ENCODE results near the gene PSG5. TPM values are rescaled to one million over a fixed set of nuclear protein-coding genes. Genes with fewer than 3 reads are reported as not detected.
"Not testable (repeated sequence)": the region's sequence is repeated elsewhere in the genome, so short reads cannot be mapped to it uniquely, and the experiment has no call there.

PSG5 gene
- polyA plus RNA-seq, 1 of the 3 experiments (the other 2 are of a cell fraction), result 70.3 TPM

DNA sequence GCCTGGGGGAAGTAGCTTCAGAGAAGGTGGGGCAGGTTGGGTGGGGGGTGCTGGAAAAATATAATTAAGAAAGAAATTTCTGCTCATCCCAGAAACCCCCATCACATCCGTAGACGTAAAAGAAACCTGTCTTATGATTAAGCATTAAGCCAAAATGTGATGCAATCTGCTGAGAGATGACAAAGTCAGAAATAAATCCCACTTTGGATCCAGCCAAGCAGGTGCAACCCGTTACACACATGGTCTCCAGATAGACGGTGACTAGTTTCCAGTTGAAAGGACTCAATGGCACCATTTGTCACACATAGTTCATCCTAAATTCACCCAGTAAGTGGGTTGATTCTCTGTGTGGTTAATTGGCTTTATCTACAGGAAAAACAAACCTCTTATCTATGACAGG lies 34.1 kb downstream of the PSG5 start:
- Histone ChIP-seq H3K27me3 (ENCODE audit: insufficient read depth) (no peaks in the 10 kb centered on the region), H3K4me3 (ENCODE audit: low read depth in 2 of 2, low read length in 1 of 2) (no peak overlapping the region), H3K4me1 (ENCODE audit: control insufficient read depth in 1 of 2, insufficient read depth in 2 of 2, low read depth in 1 of 2, low read length in 1 of 2) (peaks cover 0 to 6% of the 10 kb centered on the region in 2 experiments; a peak in 2 of 4 replicates), H3K27ac (ENCODE audit: low read depth in 2 of 2, low read length in 1 of 2) (no peak overlapping the region), H3K9me3 (no peaks in the 10 kb centered on the region), H3K4me2 (no peak overlapping the region), H2AFZ (ENCODE audit: low read depth) (no peak overlapping the region), H3K36me3 (replicated peaks in 1 of 2; ENCODE audit: control insufficient read depth in 1 of 2, insufficient read depth in 2 of 2, low read length in 1 of 2) (no peaks in the 10 kb centered on the region), H4K20me1 (ENCODE audit: insufficient read depth) (no peaks in the 10 kb centered on the region), H3K9me2 (no peaks in the 10 kb centered on the region), H3F3A (replicated peaks; ENCODE audit: insufficient read depth) (peaks cover 24% of the 10 kb centered on the region), H3K9ac (no peak overlapping the region), H3K79me2 (ENCODE audit: insufficient read depth) (no peaks in the 10 kb centered on the region)
- ChIA-PET CTCF (no interaction called here), POLR2A (no interaction called here)
- no peak for TF ChIP-seq EZH2phosphoT487 (IDR thresholded peaks at IDR 0.05; ENCODE audit: borderline replicate concordance, low read depth)
- TF ChIP-seq, protein P1, sequence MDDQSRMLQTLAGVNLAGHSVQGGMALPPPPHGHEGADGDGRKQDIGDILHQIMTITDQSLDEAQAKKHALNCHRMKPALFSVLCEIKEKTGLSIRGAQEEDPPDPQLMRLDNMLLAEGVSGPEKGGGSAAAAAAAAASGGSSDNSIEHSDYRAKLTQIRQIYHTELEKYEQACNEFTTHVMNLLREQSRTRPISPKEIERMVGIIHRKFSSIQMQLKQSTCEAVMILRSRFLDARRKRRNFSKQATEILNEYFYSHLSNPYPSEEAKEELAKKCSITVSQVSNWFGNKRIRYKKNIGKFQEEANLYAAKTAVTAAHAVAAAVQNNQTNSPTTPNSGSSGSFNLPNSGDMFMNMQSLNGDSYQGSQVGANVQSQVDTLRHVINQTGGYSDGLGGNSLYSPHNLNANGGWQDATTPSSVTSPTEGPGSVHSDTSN (IDR thresholded peaks at IDR 0.05), result no peak
- no peak for TF ChIP-seq CHD2 (IDR thresholded peaks at IDR 0.05; ENCODE audit: low read length, partially characterized antibody)
- no peak for TF ChIP-seq FOSL2 (IDR thresholded peaks at IDR 0.05; ENCODE audit: borderline replicate concordance, low read depth)
- DNase-seq, result no peak
- WGBS (ENCODE audit: low lambda C conversion rate), result 50% methylated on average over 4 of the region's 4 CpGs

DNA sequence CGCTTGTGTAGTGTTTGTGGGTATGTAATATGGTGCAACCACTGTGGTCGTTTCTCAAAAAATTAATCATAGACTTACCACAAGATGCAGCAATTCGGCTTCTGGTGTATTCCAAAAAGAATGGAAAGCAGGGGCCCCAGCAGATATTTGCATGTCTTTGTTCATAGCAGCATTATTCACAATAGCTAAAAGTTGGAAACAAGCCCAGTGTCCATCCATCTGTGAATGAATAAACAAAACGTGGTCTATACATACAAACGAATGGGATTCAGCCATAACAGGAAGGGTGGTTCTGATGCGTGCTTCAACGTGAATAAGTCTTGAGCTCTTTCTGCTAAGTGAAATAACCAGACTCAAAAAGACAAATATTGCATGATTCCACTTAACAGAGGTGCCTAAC lies 36.5 kb downstream of the PSG5 start:
- H3K4me2 ChIP-seq; H3K9ac ChIP-seq; H3K36me3 ChIP-seq (replicated peaks in 1 of 2; ENCODE audit: control insufficient read depth in 1 of 2, insufficient read depth in 2 of 2, low read length in 1 of 2); POLR2A ChIA-PET; DNase-seq; H3K4me1 ChIP-seq (ENCODE audit: control insufficient read depth in 1 of 2, insufficient read depth in 2 of 2, low read depth in 1 of 2, low read length in 1 of 2); H4K20me1 ChIP-seq (ENCODE audit: insufficient read depth); H3K9me2 ChIP-seq; H2AFZ ChIP-seq (ENCODE audit: low read depth); H3K79me2 ChIP-seq (ENCODE audit: insufficient read depth); H3K9me3 ChIP-seq; H3K27me3 ChIP-seq (ENCODE audit: insufficient read depth); CTCF ChIA-PET; H3K4me3 ChIP-seq (ENCODE audit: low read depth in 2 of 2, low read length in 1 of 2): not testable (repeated sequence)
- H3K27ac ChIP-seq (ENCODE audit: low read depth in 2 of 2, low read length in 1 of 2), result 0 out of 4 replicates have a peak overlapping the region, but pooled peaks of 1 of the 2 experiments have one; percentile 53
- peaks cover 24% of the 10 kb centered on the region for H3F3A ChIP-seq (replicated peaks; ENCODE audit: insufficient read depth)
- 52% methylated on average over 7 of the region's 7 CpGs for WGBS (ENCODE audit: low lambda C conversion rate)

- Histone ChIP-seq H4K20me1 (ENCODE audit: insufficient read depth) (no peaks in the 10 kb centered on the region), H3K27ac (ENCODE audit: low read depth in 2 of 2, low read length in 1 of 2) (peak overlapping the region in 1 of 2 experiments; percentile 53; a peak in 3 of 4 replicates), H2AFZ (ENCODE audit: low read depth) (no peak overlapping the region), H3K9me2 (no peaks in the 10 kb centered on the region), H3K4me3 (ENCODE audit: low read depth in 2 of 2, low read length in 1 of 2) (no peak overlapping the region), H3K36me3 (replicated peaks in 1 of 2; ENCODE audit: control insufficient read depth in 1 of 2, insufficient read depth in 2 of 2, low read length in 1 of 2) (no peaks in the 10 kb centered on the region), H3K79me2 (ENCODE audit: insufficient read depth) (no peaks in the 10 kb centered on the region), H3K4me1 (ENCODE audit: control insufficient read depth in 1 of 2, insufficient read depth in 2 of 2, low read depth in 1 of 2, low read length in 1 of 2) (peaks cover 0 to 6% of the 10 kb centered on the region in 2 experiments; a peak in 2 of 4 replicates), H3K9ac (no peak overlapping the region), H3F3A (replicated peaks; ENCODE audit: insufficient read depth) (peaks cover 22% of the 10 kb centered on the region), H3K9me3 (no peaks in the 10 kb centered on the region), H3K27me3 (ENCODE audit: insufficient read depth) (no peaks in the 10 kb centered on the region), H3K4me2 (no peak overlapping the region)
- ChIA-PET CTCF (no interaction called here), POLR2A (no interaction called here)
- WGBS (ENCODE audit: low lambda C conversion rate), result 16% methylated on average over 1 of the region's 1 CpG
- DNase-seq, result no peak
- TF ChIP-seq FOSL2 (IDR thresholded peaks at IDR 0.05; ENCODE audit: borderline replicate concordance, low read depth) (peak; percentile 87), RFX5 (IDR thresholded peaks at IDR 0.05; ENCODE audit: low read length) (no peak), SIN3A (IDR thresholded peaks at IDR 0.05; ENCODE audit: borderline replicate concordance, low read depth, low read length) (no peak), FOXM1 (IDR thresholded peaks at IDR 0.05; ENCODE audit: low read depth) (0 out of 2 replicates have a peak, but pooled peaks have one; percentile 26), JUND (IDR thresholded peaks at IDR 0.05) (peak; percentile 85), SMC3 (IDR thresholded peaks at IDR 0.05; ENCODE audit: low read depth, low read length) (no peak), CHD2 (IDR thresholded peaks at IDR 0.05; ENCODE audit: low read length, partially characterized antibody) (no peak), ELF1 (IDR thresholded peaks at IDR 0.05) (peak; percentile 21; the same call in 1 of the 2 replicates), REST (IDR thresholded peaks at IDR 0.05; ENCODE audit: low read depth, low read length) (no peak), NRF1 (IDR thresholded peaks at IDR 0.05; ENCODE audit: low read depth, low read length) (no peak), MEF2A (IDR thresholded peaks at IDR 0.05; ENCODE audit: borderline replicate concordance, low read depth) (no peak), TAF1 (IDR thresholded peaks at IDR 0.05; ENCODE audit: borderline replicate concordance, low read depth, low read length) (no peak)
- TF ChIP-seq, protein P2, sequence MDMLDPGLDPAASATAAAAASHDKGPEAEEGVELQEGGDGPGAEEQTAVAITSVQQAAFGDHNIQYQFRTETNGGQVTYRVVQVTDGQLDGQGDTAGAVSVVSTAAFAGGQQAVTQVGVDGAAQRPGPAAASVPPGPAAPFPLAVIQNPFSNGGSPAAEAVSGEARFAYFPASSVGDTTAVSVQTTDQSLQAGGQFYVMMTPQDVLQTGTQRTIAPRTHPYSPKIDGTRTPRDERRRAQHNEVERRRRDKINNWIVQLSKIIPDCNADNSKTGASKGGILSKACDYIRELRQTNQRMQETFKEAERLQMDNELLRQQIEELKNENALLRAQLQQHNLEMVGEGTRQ (IDR thresholded peaks at IDR 0.05; ENCODE audit: borderline replicate concordance, low read depth, low read length), result no peak
- TF ChIP-seq, protein P3, sequence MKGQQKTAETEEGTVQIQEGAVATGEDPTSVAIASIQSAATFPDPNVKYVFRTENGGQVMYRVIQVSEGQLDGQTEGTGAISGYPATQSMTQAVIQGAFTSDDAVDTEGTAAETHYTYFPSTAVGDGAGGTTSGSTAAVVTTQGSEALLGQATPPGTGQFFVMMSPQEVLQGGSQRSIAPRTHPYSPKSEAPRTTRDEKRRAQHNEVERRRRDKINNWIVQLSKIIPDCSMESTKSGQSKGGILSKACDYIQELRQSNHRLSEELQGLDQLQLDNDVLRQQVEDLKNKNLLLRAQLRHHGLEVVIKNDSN (IDR thresholded peaks at IDR 0.05; ENCODE audit: borderline replicate concordance, low read depth), result no peak
Observed at GRCh38 chr19:43148233-43148632, 38.1 kb downstream of the PSG5 start.

Data from SK-N-SH (cell line).